ENCODE data around the gene MRPL34. TPM values are rescaled to one million over a fixed set of nuclear protein-coding genes. Genes with fewer than 3 reads are reported as not detected.

Gene MRPL34
- total RNA-seq, 1 experiment from 2014 or later, result 78.9 TPM

DNA sequence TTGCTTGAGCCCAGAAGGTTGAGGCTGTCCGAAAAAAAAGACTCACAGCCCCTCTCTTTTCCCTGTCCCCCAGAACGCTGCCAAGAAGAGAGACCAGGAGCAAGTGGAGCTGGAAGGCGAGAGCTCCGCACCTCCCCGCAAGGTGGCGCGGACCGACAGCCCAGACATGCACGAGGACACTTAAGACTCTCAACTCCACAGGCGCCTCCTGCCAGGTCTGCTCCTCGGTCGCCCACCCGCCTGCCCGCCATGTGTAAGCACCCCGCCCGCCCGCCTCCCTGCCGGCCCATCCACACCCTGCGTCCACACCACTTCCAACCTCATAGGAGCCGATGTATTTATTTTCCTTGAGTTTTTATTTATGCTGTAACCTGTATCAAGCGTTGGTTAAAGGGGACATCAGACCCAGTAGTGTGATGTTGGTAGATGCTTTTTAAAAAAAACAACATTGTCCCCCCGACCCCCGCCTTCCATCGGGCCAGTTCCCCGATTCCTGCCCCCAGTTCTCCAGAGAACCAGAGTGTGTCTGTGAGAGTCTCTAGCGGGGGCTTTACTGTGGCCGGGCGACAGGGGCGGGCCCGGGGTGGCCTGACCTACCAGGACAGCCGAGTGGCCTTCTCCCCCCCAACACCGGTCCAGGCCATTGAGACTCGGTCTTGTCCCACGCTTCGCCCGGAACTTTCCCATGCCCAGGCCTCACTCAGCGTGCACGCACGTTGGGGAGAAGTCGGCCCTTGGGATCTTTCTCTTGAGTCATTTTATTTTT lies 14.0 kb downstream of the MRPL34 start:
- Histone ChIP-seq H3K36me3 (ENCODE audit: control insufficient read depth, insufficient read depth, low read length) (peaks cover 2% of the 10 kb centered on the region; the same call in 1 of the 2 replicates), H3K4me1 (no peaks in the 10 kb centered on the region), H3K27me3 (replicated peaks; ENCODE audit: control insufficient read depth, insufficient read depth, low read length) (no peaks in the 10 kb centered on the region), H3K9me3 (no peaks in the 10 kb centered on the region), H3K4me3 (ENCODE audit: low read depth, low read length) (no peak overlapping the region)
- Mint-ChIP-seq H3K4me3 (ENCODE audit: unreplicated experiment) (no peak overlapping the region), H3K27me3 (ENCODE audit: insufficient read depth, unreplicated experiment) (no peaks in the 10 kb centered on the region), H3K9me3 (ENCODE audit: unreplicated experiment) (no peaks in the 10 kb centered on the region), H3K36me3 (ENCODE audit: insufficient read depth, unreplicated experiment) (peaks cover 56% of the 10 kb centered on the region), H3K27ac (ENCODE audit: unreplicated experiment) (no peak overlapping the region), H3K4me1 (ENCODE audit: low read depth, unreplicated experiment) (no peaks in the 10 kb centered on the region)
- intact Hi-C loops (cut with micrococcal nuclease; ENCODE audit: unreplicated experiment), result no loop called here
- no peak for DNase-seq
- CTCF ChIA-PET, result no interaction called here
- BruUV-seq (replicated peaks), result TSS peak; percentile 81
- POLR2A ChIA-PET, result no interaction called here
- TF ChIP-seq, protein P1, sequence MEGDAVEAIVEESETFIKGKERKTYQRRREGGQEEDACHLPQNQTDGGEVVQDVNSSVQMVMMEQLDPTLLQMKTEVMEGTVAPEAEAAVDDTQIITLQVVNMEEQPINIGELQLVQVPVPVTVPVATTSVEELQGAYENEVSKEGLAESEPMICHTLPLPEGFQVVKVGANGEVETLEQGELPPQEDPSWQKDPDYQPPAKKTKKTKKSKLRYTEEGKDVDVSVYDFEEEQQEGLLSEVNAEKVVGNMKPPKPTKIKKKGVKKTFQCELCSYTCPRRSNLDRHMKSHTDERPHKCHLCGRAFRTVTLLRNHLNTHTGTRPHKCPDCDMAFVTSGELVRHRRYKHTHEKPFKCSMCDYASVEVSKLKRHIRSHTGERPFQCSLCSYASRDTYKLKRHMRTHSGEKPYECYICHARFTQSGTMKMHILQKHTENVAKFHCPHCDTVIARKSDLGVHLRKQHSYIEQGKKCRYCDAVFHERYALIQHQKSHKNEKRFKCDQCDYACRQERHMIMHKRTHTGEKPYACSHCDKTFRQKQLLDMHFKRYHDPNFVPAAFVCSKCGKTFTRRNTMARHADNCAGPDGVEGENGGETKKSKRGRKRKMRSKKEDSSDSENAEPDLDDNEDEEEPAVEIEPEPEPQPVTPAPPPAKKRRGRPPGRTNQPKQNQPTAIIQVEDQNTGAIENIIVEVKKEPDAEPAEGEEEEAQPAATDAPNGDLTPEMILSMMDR (IDR thresholded peaks at IDR 0.05; ENCODE audit: insufficient read depth in 1 of 2, low read depth in 1 of 2, low read length in 1 of 2, severe bottlenecking in 1 of 2, unreplicated experiment in 1 of 2), result no peak

DNA sequence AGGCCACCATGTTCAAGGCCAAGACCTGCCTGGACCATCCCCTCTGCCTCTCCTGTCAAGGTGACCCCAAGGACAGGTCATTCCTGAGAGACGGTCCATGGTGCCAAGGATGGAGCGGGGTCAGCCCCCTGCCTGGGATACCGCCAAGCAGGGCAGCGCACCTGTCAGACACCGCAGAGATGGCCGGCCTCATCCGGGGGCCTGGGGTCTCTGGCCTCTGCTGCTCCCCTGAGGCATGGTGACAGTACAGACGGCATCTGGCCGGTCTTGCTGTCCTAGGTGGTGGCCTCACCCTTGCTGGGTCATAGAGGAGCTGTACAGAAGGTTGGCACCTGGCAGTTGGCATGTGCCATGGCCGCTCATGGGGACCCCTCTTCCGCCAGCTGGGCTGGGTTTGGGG lies 14.8 kb downstream of the MRPL34 start:
- Mint-ChIP-seq H3K4me1 (ENCODE audit: low read depth, unreplicated experiment) (no peaks in the 10 kb centered on the region), H3K36me3 (ENCODE audit: insufficient read depth, unreplicated experiment) (peaks cover 52% of the 10 kb centered on the region)
- POLR2A ChIA-PET, result interaction anchor here (1.6 kb wide), 1 partner anchor 11 kb away, joined by 4 read pairs; the partner anchor contains the start of gene DDA1

DNA sequence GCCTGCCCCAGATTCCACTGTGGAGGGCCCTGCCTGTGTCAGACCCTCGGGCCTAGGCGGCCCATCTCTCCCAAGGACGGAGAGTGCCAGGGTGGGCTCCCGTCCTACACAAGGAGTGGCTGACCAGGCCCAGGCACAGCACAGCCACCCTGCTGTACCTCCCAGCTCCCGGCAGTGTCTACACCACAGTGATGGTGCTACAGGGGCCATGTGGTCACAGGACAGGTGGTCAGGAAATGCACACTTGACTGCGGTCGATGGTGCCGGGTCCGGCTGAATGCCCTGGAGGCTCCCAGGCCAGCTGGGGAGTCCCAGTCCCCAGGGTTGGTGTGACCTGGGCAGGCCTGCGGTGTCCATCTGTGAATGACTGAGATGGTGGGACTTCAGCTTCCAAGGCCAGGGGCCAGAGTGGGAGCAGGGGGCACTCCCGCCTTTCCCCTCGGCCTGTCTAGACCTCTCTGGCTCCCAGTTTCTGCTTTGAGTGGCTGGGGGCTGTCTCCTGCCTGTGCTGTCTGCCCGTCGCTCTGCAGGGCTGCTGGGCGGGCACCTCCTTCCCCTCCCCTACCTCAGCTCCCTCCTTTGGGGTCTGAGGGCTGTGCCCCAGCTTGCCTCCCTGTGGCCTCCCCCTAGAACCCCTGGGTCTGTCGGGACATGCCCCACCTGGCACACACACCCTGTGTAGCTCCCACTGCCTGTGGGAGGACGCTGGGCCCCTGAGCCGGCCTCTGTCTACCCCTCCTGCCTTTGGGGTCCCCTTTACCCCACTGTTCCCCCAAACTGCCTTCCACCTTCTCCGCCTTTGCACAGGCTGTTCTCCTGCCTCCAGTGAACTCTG lies 16.2 kb downstream of the MRPL34 start:
- Histone ChIP-seq H3K36me3 (ENCODE audit: control insufficient read depth, insufficient read depth, low read length) (no peaks in the 10 kb centered on the region; the same call in 1 of the 2 replicates), H3K9me3 (no peaks in the 10 kb centered on the region), H3K4me3 (ENCODE audit: low read depth, low read length) (no peak overlapping the region), H3K4me1 (peaks cover 3% of the 10 kb centered on the region; the same call in 1 of the 2 replicates), H3K27me3 (replicated peaks; ENCODE audit: control insufficient read depth, insufficient read depth, low read length) (no peaks in the 10 kb centered on the region)
- CTCF ChIA-PET, result interaction anchor here (0.6 kb wide), 1 partner anchor 29 kb away, joined by 4 read pairs; no protein-coding TSS in a partner anchor
- no TSS peak for BruUV-seq (replicated peaks)
- POLR2A ChIA-PET, result interaction anchor here (1.6 kb wide), 1 partner anchor 13 kb away, joined by 4 read pairs; the partner anchor contains the start of gene DDA1
- H3K27me3 Mint-ChIP-seq (ENCODE audit: insufficient read depth, unreplicated experiment), result no peaks in the 10 kb centered on the region
- no peak for DNase-seq
- no peaks in the 10 kb centered on the region for H3K4me1 Mint-ChIP-seq (ENCODE audit: low read depth, unreplicated experiment)
- intact Hi-C loops (cut with micrococcal nuclease; ENCODE audit: unreplicated experiment), result no loop called here
- H3K4me3 Mint-ChIP-seq (ENCODE audit: unreplicated experiment), result peak overlapping the region; percentile 12
- peak overlapping the region; percentile 63 for H3K27ac Mint-ChIP-seq (ENCODE audit: unreplicated experiment)
- peaks cover 38% of the 10 kb centered on the region for H3K36me3 Mint-ChIP-seq (ENCODE audit: insufficient read depth, unreplicated experiment)
- TF ChIP-seq, protein P1 (IDR thresholded peaks at IDR 0.05; ENCODE audit: insufficient read depth in 1 of 2, low read depth in 1 of 2, low read length in 1 of 2, severe bottlenecking in 1 of 2, unreplicated experiment in 1 of 2), result no peak
- no peaks in the 10 kb centered on the region for H3K9me3 Mint-ChIP-seq (ENCODE audit: unreplicated experiment)

More for the DNA sequence above, 14.8 kb downstream of the MRPL34 start:
- Histone ChIP-seq H3K36me3 (ENCODE audit: control insufficient read depth, insufficient read depth, low read length) (peaks cover 1% of the 10 kb centered on the region), H3K4me3 (ENCODE audit: low read depth, low read length) (no peak overlapping the region), H3K27me3 (replicated peaks; ENCODE audit: control insufficient read depth, insufficient read depth, low read length) (no peaks in the 10 kb centered on the region), H3K9me3 (no peaks in the 10 kb centered on the region), H3K4me1 (no peaks in the 10 kb centered on the region)
- TF ChIP-seq, protein P1 (IDR thresholded peaks at IDR 0.05; ENCODE audit: insufficient read depth in 1 of 2, low read depth in 1 of 2, low read length in 1 of 2, severe bottlenecking in 1 of 2, unreplicated experiment in 1 of 2), result no peak
- Mint-ChIP-seq H3K27me3 (ENCODE audit: insufficient read depth, unreplicated experiment) (no peaks in the 10 kb centered on the region), H3K4me3 (ENCODE audit: unreplicated experiment) (no peak overlapping the region), H3K27ac (ENCODE audit: unreplicated experiment) (no peak overlapping the region), H3K9me3 (ENCODE audit: unreplicated experiment) (no peaks in the 10 kb centered on the region)
- intact Hi-C loops (cut with micrococcal nuclease; ENCODE audit: unreplicated experiment), result no loop called here
- no peak for DNase-seq
- CTCF ChIA-PET, result no interaction called here
- no TSS peak for BruUV-seq (replicated peaks)

Data from Caco-2 (cell line).